LNCaP clone FGC (cell line): Measurements from ENCODE around the gene PDLIM4.

Experiments
- DNase-seq: peaks from one replicate; pipeline ENCODE4 v3.0.0-alpha.2; 2011; ENCODE audit warnings: low read depth
- H3K4me3 ChIP-seq: 2 replicates; pipeline ENCODE4 v1.5.1; 2011; ENCODE audit warnings: mild to moderate bottlenecking, low read depth, low read length, control low read depth
- TF ChIP-seq, protein P1 (sequence below): IDR thresholded peaks from 2 replicates; pipeline ENCODE4 v1.5.1; 2012; ENCODE audit warnings: mild to moderate bottlenecking; ENCODE audit not compliant: control insufficient read depth, insufficient read depth; ENCODE audit errors: extremely low read depth

Gene PDLIM4

DNA sequence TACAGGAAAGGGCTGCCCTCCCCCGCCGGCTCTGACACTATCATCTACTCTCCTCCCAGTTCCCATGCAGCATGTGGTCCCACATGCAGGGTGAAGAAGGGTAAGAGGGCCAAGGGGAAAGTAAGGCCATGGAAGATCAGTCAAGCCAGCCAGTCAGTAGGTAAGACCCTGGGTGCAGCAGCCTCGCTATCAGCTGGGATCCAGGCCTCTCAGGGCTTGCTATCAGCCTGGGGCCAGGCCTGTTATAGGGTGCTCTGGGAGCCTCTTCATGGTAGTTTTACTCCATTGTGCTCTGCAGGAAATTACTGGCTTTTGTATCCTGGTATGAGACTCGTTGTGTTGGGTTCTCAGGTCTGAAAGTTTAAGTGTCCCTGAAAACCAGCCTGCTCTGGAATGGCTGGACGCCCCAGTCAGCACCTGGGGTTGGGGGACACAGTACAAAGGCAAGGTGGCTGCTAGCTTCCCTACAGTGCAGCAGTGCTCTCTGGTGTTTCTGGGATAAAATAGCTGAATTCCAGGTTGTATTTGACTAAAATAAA is 58.1 kb downstream of the PDLIM4 start:
- TF ChIP-seq, protein P1, sequence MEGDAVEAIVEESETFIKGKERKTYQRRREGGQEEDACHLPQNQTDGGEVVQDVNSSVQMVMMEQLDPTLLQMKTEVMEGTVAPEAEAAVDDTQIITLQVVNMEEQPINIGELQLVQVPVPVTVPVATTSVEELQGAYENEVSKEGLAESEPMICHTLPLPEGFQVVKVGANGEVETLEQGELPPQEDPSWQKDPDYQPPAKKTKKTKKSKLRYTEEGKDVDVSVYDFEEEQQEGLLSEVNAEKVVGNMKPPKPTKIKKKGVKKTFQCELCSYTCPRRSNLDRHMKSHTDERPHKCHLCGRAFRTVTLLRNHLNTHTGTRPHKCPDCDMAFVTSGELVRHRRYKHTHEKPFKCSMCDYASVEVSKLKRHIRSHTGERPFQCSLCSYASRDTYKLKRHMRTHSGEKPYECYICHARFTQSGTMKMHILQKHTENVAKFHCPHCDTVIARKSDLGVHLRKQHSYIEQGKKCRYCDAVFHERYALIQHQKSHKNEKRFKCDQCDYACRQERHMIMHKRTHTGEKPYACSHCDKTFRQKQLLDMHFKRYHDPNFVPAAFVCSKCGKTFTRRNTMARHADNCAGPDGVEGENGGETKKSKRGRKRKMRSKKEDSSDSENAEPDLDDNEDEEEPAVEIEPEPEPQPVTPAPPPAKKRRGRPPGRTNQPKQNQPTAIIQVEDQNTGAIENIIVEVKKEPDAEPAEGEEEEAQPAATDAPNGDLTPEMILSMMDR, result no peak
- H3K4me3 ChIP-seq, result no peak overlapping the region
- no peak for DNase-seq

DNA sequence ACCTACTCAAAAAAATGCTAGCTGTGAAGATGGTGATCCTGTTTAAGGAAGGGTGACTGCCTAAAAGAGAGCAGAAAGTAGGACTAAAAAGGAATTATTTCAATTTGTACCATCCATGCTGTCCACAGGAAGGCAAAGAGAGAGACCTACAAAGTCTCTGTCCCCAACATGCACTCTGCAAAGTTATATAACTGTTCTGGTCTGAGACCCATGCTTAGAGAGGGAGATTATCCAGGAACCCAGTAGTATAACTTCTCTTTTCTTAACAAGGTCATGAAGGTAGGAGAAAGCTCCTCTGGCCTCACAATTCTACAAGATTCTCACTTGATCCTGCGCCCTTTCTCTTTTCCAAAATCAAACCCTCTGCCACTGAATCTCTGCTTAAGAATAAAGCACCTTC is 62.5 kb downstream of the PDLIM4 start:
- H3K4me3 ChIP-seq, result no peak overlapping the region
- TF ChIP-seq, protein P1, result no peak
- no peak for DNase-seq

DNA sequence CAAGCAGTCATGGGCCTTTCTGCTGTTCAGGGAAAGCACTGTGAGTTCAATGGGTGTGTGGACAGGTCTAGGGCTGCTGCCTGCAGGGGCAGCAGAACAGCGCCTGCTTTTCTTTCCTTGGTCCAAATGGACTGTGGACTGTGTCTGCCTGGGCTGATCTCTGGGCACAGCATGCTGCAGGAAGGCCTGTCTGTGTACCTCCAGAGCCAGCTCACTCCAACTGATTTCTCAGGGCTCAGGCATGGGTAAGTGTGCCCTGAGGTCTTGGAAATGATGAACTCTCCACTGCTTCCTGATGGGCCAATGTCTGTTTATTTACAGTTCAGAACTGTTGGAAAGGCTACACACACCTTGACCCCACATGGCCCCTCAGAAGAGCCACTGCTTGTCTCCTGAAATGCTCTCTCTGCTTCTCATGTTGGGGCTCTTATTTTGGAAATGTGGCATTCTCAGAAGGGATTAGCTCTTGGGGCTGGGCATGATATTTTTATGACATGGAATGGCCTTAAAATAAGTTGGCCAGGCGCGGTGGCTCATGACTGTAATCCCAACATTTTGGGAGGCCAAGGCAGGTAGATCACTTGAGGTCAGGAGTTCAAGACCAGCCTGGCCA is 63.7 kb downstream of the PDLIM4 start:
- DNase-seq, result no peak
- TF ChIP-seq, protein P1, result no peak
- no peak overlapping the region for H3K4me3 ChIP-seq

DNA sequence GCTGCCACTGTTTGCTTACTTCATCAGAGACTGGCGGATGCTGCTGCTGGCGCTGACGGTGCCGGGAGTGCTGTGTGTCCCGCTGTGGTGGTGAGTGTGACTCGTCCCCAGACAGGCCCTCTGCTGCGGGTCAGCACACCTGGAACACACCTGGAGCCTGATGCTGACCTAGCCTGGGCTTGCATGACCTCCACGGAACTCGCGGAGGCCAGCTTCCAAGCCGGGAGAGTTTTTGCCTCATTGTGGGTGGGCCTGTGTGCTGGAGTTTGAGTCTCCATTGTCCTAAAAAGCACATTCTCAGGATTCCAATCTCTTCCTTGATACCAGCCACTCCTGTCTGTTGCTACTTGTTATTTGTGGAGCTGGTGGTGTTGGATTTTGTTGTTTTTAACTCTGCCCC is 64.8 kb downstream of the PDLIM4 start:
- H3K4me3 ChIP-seq, result no peak overlapping the region
- TF ChIP-seq, protein P1, result no peak
- no peak for DNase-seq
